ENCODE measurements around the gene FADS6.

Gene FADS6

DNA sequence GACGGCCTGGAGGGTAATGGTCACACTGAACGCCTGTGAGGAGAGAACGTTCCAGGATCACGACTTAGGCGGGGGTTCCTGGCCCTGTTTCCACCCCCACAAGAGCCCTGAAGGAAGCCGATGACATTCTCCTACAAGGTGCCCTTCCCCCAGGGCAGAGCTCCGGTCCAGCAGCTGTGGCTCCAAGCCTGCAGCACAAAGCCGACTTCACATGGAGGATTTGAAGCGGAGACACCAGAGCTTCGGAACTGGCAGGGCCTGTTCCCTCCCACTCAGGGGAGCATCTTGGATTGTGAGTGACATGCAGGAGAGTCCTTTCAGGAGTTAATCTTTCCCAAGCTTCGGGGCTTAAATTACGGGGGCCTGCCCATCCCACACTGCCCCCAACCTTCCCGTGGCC lies 5.0 kb downstream of the FADS6 start:
- H3K27me3 ChIP-seq = peaks cover 50% of the 10 kb centered on the region
- H3K36me3 ChIP-seq = no peaks in the 10 kb centered on the region
- no peaks in the 10 kb centered on the region for H3K9me3 ChIP-seq
- TF ChIP-seq, protein P1, sequence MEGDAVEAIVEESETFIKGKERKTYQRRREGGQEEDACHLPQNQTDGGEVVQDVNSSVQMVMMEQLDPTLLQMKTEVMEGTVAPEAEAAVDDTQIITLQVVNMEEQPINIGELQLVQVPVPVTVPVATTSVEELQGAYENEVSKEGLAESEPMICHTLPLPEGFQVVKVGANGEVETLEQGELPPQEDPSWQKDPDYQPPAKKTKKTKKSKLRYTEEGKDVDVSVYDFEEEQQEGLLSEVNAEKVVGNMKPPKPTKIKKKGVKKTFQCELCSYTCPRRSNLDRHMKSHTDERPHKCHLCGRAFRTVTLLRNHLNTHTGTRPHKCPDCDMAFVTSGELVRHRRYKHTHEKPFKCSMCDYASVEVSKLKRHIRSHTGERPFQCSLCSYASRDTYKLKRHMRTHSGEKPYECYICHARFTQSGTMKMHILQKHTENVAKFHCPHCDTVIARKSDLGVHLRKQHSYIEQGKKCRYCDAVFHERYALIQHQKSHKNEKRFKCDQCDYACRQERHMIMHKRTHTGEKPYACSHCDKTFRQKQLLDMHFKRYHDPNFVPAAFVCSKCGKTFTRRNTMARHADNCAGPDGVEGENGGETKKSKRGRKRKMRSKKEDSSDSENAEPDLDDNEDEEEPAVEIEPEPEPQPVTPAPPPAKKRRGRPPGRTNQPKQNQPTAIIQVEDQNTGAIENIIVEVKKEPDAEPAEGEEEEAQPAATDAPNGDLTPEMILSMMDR (IDR thresholded peaks at IDR 0.05) = no peak
- peaks cover 2 to 5% of the 10 kb centered on the region in 2 experiments for H3K4me1 ChIP-seq (ENCODE audit: control insufficient read depth in 1 of 2, insufficient read depth in 1 of 2, low read depth in 1 of 2, low read length in 1 of 2)
- H3K27ac ChIP-seq = no peak overlapping the region
- no peak overlapping the region for H3K4me3 ChIP-seq (ENCODE audit: low read depth in 1 of 2, low read length in 1 of 2)

DNA sequence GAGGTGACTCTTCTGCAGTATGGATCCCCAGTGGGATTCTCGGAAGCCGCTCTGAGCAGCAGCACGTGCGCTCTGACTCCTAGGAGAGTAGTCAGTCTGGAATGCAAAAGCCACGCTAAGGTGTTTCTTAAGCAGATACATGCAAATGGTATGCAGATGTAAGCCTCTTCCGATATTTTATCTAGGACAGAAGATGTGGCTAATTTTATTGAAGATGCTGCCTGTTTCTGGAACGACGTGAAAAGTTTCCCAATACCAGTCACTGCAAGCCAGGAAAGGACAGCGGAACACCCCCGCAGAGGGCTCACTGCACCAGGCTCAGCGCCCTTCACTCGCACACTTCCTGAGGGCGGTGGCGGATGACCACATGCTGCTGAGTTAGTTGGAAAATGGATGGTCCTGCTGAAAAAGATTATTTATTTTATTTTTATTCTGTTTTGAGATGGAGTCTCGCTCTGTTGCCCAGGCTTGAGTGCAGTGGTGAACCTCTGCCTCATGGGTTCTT lies 10.1 kb downstream of the FADS6 start:
- no peak overlapping the region for H3K27ac ChIP-seq
- TF ChIP-seq, protein P1 (IDR thresholded peaks at IDR 0.05) = no peak
- H3K9me3 ChIP-seq = no peaks in the 10 kb centered on the region
- H3K4me1 ChIP-seq (ENCODE audit: control insufficient read depth in 1 of 2, insufficient read depth in 1 of 2, low read depth in 1 of 2, low read length in 1 of 2) = peaks cover 12 to 14% of the 10 kb centered on the region in 2 experiments
- H3K36me3 ChIP-seq = no peaks in the 10 kb centered on the region
- H3K27me3 ChIP-seq = peaks cover 7% of the 10 kb centered on the region
- no peak overlapping the region for H3K4me3 ChIP-seq (ENCODE audit: low read depth in 1 of 2, low read length in 1 of 2)

- H3K4me1 ChIP-seq (ENCODE audit: control insufficient read depth in 1 of 2, insufficient read depth in 1 of 2, low read depth in 1 of 2, low read length in 1 of 2) = peaks cover 12 to 14% of the 10 kb centered on the region in 2 experiments
- no peak overlapping the region for H3K27ac ChIP-seq
- peaks cover 6% of the 10 kb centered on the region for H3K27me3 ChIP-seq
- TF ChIP-seq, protein P1 (IDR thresholded peaks at IDR 0.05) = no peak
- H3K36me3 ChIP-seq = no peaks in the 10 kb centered on the region
- H3K9me3 ChIP-seq = no peaks in the 10 kb centered on the region
- H3K4me3 ChIP-seq (ENCODE audit: low read depth in 1 of 2, low read length in 1 of 2) = no peak overlapping the region
These were observed 10.8 kb downstream of the FADS6 start for GRCh38 chr17:74882517-74883240.

DNA sequence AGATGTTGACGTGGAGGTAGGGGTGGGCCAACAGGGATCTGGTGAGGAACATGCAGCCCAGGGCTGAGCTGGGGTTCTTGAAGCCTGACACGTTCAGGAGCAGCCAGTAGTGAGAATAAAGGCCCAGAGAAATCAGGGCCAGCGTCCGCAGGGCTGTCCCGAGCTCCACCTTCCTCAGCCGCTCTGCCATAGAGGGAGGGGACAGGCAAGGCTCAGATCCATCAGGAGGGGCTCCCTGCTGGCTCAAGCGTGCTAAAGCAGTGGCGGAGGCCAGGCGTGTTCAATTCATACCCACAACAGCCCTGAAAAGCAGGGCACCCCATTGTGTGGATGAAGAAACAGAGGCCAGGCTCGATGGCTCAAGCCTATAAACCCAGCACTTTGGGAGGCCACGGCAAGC lies 12.4 kb downstream of the FADS6 start:
- Histone ChIP-seq H3K4me3 (ENCODE audit: low read depth in 1 of 2, low read length in 1 of 2) (no peak overlapping the region), H3K27ac (no peak overlapping the region), H3K36me3 (no peaks in the 10 kb centered on the region), H3K4me1 (ENCODE audit: control insufficient read depth in 1 of 2, insufficient read depth in 1 of 2, low read depth in 1 of 2, low read length in 1 of 2) (peaks cover 12 to 14% of the 10 kb centered on the region in 2 experiments), H3K27me3 (peaks cover 6% of the 10 kb centered on the region), H3K9me3 (no peaks in the 10 kb centered on the region)
- TF ChIP-seq, protein P1 (IDR thresholded peaks at IDR 0.05) = no peak

GRCh38 chr17:74879308-74879707 lies 14.1 kb downstream of the FADS6 start:
- Histone ChIP-seq H3K9me3 (no peaks in the 10 kb centered on the region), H3K4me3 (ENCODE audit: low read depth in 1 of 2, low read length in 1 of 2) (no peak overlapping the region), H3K27ac (no peak overlapping the region), H3K27me3 (no peaks in the 10 kb centered on the region), H3K4me1 (ENCODE audit: control insufficient read depth in 1 of 2, insufficient read depth in 1 of 2, low read depth in 1 of 2, low read length in 1 of 2) (peaks cover 12 to 14% of the 10 kb centered on the region in 2 experiments), H3K36me3 (no peaks in the 10 kb centered on the region)
- TF ChIP-seq, protein P1 (IDR thresholded peaks at IDR 0.05) = no peak

Measured in neutrophil (primary cell).